MM.1S (cell line): ENCODE data around the gene KCNIP4.

Source experiments
- EZH2phosphoT487 ChIP-seq: fragments of 300-600 bp; sonication (generic); IDR thresholded peaks from 2 replicates; pipeline ENCODE4 v1.6.1; 2018; ENCODE audit warnings: antibody characterized with exemption, low read length
- TF ChIP-seq, protein P1 (sequence below): fragments of 300-600 bp; sonication (generic); IDR thresholded peaks from 2 replicates; pipeline ENCODE4 v1.5.1; 2016; ENCODE audit warnings: antibody characterized with exemption, low read length, mixed read lengths

DNA sequence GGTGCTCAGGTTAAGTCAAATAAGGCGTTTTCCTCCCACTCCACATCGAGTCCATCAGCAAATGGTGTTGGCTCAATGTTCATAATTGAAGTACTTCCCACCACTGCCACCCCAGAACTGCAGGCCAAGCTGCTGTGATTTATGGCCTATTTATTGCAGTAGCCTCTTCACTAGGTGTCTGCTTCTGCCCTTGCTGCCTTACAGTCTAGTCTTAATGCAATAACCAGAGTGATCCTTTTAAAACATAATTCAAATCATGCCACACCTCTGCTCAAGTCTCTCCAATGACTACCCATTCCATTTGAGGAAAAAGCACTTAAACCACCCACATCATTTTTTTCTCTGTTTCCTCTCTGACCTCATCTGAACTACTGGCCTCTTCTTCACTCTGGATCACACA is 220.3 kb downstream of the KCNIP4 start:
- TF ChIP-seq, protein P1, sequence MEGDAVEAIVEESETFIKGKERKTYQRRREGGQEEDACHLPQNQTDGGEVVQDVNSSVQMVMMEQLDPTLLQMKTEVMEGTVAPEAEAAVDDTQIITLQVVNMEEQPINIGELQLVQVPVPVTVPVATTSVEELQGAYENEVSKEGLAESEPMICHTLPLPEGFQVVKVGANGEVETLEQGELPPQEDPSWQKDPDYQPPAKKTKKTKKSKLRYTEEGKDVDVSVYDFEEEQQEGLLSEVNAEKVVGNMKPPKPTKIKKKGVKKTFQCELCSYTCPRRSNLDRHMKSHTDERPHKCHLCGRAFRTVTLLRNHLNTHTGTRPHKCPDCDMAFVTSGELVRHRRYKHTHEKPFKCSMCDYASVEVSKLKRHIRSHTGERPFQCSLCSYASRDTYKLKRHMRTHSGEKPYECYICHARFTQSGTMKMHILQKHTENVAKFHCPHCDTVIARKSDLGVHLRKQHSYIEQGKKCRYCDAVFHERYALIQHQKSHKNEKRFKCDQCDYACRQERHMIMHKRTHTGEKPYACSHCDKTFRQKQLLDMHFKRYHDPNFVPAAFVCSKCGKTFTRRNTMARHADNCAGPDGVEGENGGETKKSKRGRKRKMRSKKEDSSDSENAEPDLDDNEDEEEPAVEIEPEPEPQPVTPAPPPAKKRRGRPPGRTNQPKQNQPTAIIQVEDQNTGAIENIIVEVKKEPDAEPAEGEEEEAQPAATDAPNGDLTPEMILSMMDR = no peak
- no peak for TF ChIP-seq EZH2phosphoT487
